ENCODE data around the gene CREG2. TPM values are rescaled to one million over a fixed set of nuclear protein-coding genes. Genes with fewer than 3 reads are reported as not detected.

CREG2 gene
- total RNA-seq, 2 donors from 2014 or later = 0.59 TPM; not detected in 1

- no peak for TF ChIP-seq CTCF (IDR thresholded peaks at IDR 0.05)
- peaks cover 5% of the 10 kb centered on the region for H3K36me3 ChIP-seq
- H3K4me3 ChIP-seq = no peak overlapping the region
- no peak for DNase-seq (ENCODE audit: low spot score)
- peaks cover 0 to 71% of the 10 kb centered on the region in 2 donors for H3K4me1 ChIP-seq
- H3K27ac ChIP-seq = peak overlapping the region in 1 of 2 donors; percentile 8
- H3K27me3 ChIP-seq = no peaks in the 10 kb centered on the region
- H3K9me3 ChIP-seq = no peaks in the 10 kb centered on the region
These were observed 87.1 kb downstream of the CREG2 start for GRCh38 chr2:101300164-101300563.

DNA sequence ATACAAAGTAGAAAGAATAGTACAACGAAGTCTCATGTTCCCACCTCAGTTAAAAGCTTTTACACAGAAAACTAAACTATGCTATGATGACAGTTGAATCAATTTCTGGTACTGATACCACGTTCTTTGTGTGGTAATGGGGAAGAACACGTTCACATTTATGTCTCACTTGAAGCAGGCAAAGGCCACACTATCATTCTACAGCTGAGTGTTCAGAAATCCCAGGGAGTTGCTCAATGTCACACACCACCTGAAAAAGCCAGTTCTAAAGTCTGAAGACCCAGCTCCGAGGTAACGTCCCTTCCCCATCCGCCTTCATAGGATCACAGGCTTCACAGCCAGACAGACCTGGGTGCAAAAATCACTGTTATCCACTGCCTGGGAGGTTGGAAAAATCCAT lies 87.7 kb downstream of the CREG2 start:
- Histone ChIP-seq H3K36me3 (peaks cover 7% of the 10 kb centered on the region), H3K4me1 (peaks cover 0 to 70% of the 10 kb centered on the region in 2 donors), H3K4me3 (no peak overlapping the region), H3K27ac (peak overlapping the region in 1 of 2 donors; percentile 8), H3K27me3 (no peaks in the 10 kb centered on the region), H3K9me3 (no peaks in the 10 kb centered on the region)
- no peak for DNase-seq (ENCODE audit: low spot score)
- TF ChIP-seq CTCF (IDR thresholded peaks at IDR 0.05) = no peak

- Histone ChIP-seq H3K27me3 (no peaks in the 10 kb centered on the region), H3K4me3 (no peak overlapping the region), H3K36me3 (peaks cover 24% of the 10 kb centered on the region), H3K4me1 (peaks cover 0 to 60% of the 10 kb centered on the region in 2 donors), H3K27ac (no peak overlapping the region), H3K9me3 (no peaks in the 10 kb centered on the region)
- no peak for TF ChIP-seq CTCF (IDR thresholded peaks at IDR 0.05)
- DNase-seq (ENCODE audit: low spot score) = no peak
These were observed 89.9 kb downstream of the CREG2 start for GRCh38 chr2:101297383-101297782.

DNA sequence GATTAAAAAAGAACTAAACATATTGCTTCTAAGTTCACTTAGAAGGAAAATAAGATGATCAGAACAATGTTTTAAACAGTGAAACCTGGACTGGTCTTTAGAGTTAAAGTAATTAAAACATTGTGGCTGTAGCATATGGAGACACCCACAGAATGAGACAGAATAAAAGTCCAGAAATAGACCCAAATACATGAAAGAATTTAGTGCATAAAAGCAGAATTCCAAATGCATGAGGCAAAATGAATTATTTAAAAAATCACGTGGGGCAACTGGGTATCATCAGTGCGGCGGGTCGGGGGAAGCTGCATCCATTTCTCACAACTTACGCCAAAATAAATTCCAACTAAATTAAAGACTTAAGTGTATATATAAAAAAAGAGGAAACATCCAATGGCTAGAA lies 90.9 kb downstream of the CREG2 start:
- no peak for TF ChIP-seq CTCF (IDR thresholded peaks at IDR 0.05)
- Histone ChIP-seq H3K36me3 (peaks cover 31% of the 10 kb centered on the region), H3K27me3 (no peaks in the 10 kb centered on the region), H3K4me1 (peaks cover 0 to 50% of the 10 kb centered on the region in 2 donors), H3K9me3 (no peaks in the 10 kb centered on the region), H3K27ac (no peak overlapping the region), H3K4me3 (no peak overlapping the region)
- no peak for DNase-seq (ENCODE audit: low spot score)

- H3K4me1 ChIP-seq = peaks cover 0 to 48% of the 10 kb centered on the region in 2 donors
- no peak for DNase-seq (ENCODE audit: low spot score)
- no peak overlapping the region for H3K27ac ChIP-seq
- no peaks in the 10 kb centered on the region for H3K9me3 ChIP-seq
- no peak for TF ChIP-seq CTCF (IDR thresholded peaks at IDR 0.05)
- H3K4me3 ChIP-seq = no peak overlapping the region
- peaks cover 36% of the 10 kb centered on the region for H3K36me3 ChIP-seq
- H3K27me3 ChIP-seq = no peaks in the 10 kb centered on the region
These were observed 91.4 kb downstream of the CREG2 start for GRCh38 chr2:101295895-101296294.

Small RNA genes lying within 50 kb of the gene (microRNA-seq; reads per million reads assigned to microRNA genes)
- 0.71 to 3.5 reads per million in 2 donors for gene MIR5696 (ENCODE audit: borderline number of aligned reads in 2 of 2, borderline replicate concordance in 1 of 2)

Other genes starting within 250 kb of the CREG2 start
- 10 to 100 TPM; 42.3 to 50.3 TPM for gene TBC1D8, start 236.1 kb downstream of the CREG2 start, total RNA-seq
- 10 to 100 TPM; 37.0 to 40.4 TPM for gene CNOT11, start 134.6 kb downstream of the CREG2 start, total RNA-seq
- 10 to 100 TPM; 21.0 to 30.8 TPM for gene RNF149, start 78.8 kb downstream of the CREG2 start, total RNA-seq
- gene RFX8, start 87.6 kb upstream of the CREG2 start, total RNA-seq = under 1 TPM in 1 of 2 donors, not detected in 1; 0.35 TPM

Measured in right atrium auricular region (tissue), 2 donors.